Sciatic nerve (tissue), 2 donors: ENCODE measurements around the gene TSPY2. TPM values are rescaled to one million over a fixed set of nuclear protein-coding genes. Genes with fewer than 3 reads are reported as not detected.
"Not testable (repeated sequence)": the region's sequence is repeated elsewhere in the genome, so short reads cannot be mapped to it uniquely, and the experiment has no call there.

Experiments
- ATAC-seq: fragments of 200-7000 bp; cut with Tn5 transposase; one replicate; pipeline ENCODE4 v1.9.1; 2020; ENCODE audit warnings: mild to moderate bottlenecking, moderate library complexity
- DNase-seq: peaks from one replicate; pipeline ENCODE4 v3.0.0-alpha.2; 2020; ENCODE audit warnings: low spot score
- intact Hi-C: fragments of 100-400 bp; cut with DNase I; formaldehyde crosslinking; loops from one replicate; pipeline ENCODE4 v1.14.2; 2022
- total RNA-seq: library from RNA; stranded (reverse); fragmentation: NEBNext Ultra II Directional; extraction: Animal tissue kit (Norgen Biotek cat#: 25700); gene quantifications from one replicate; pipeline ENCODE4 v1.2.1, GENCODE V29; 2021
- donor health status: DM: no; HTN: no; CAD: no.
- donor health status: DM: no; HTN: no; CAD: no.

The TSPY2 gene, protein sequence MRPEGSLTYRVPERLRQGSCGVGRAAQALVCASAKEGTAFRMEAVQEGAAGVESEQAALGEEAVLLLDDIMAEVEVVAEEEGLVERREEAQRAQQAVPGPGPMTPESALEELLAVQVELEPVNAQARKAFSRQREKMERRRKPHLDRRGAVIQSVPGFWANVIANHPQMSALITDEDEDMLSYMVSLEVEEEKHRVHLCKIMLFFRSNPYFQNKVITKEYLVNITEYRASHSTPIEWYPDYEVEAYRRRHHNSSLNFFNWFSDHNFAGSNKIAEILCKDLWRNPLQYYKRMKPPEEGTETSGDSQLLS
- not detected for total RNA-seq

GRCh38 chrY:6245923-6246322 lies at the start of gene TSPY2:
TSPY2 (plus strand) TSS chrY:6246223; CDS start chrY:6246269, 46 bp downstream.
- ATAC-seq, intact Hi-C loops, DNase-seq: not testable (repeated sequence)

- ATAC-seq, intact Hi-C loops, DNase-seq: not testable (repeated sequence)
Observed at GRCh38 chrY:6209565-6209964, 36.5 kb upstream of the TSPY2 start.

- ATAC-seq, intact Hi-C loops, DNase-seq: not testable (repeated sequence)
Observed at GRCh38 chrY:6217045-6217444, 29.0 kb upstream of the TSPY2 start.

- DNase-seq, ATAC-seq, intact Hi-C loops: not testable (repeated sequence)
Observed at GRCh38 chrY:6269839-6270238, 23.8 kb downstream of the TSPY2 start.
